ENCODE data around the gene PEX14. TPM values are rescaled to one million over a fixed set of nuclear protein-coding genes. Genes with fewer than 3 reads are reported as not detected.
A peak's percentile ranks its signal among the peaks of the same experiment; 100 is the strongest.

Gene PEX14
- total and polyA plus RNA-seq, 2 donors (not counting 3 experiments of a cell fraction or from before 2014, with no cell fraction given), result 19.5 to 26.5 TPM

DNA sequence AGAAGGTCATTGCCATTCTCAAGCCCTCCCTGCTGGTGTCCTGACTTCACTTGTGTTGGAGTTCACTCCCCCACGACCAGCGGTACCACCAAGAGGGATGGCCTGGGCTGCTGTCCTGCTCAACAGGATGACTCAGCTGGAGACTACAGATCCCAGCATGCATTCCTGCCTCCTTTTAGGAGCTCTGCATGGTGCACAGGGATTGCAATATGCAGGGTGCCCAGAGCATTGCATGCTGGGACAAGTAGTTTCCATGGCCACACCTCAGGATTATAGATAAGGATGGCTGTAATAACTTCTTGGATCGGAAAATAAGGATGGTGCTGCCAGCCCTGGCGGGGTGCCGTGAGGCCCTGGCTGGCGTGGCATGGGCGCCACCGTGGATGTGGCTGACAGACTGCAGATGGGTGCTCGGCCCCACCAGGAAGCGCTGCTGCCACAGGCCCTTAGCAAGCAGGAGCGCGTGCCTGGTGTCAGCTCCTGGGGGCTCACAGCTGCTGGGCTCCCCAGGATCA, 171.7 kb downstream of the PEX14 start:
- no peaks in the 10 kb centered on the region for H3K36me3 ChIP-seq (ENCODE audit: control insufficient read depth in 2 of 2, extremely low read depth in 1 of 2, insufficient read depth in 2 of 2, low read length in 2 of 2)
- no peaks in the 10 kb centered on the region for H3K9me3 ChIP-seq (replicated peaks; ENCODE audit: control insufficient read depth, insufficient read depth, low read length)
- no peak overlapping the region for H3K27ac ChIP-seq (ENCODE audit: insufficient read depth, low read depth, low read length)
- no peak overlapping the region for H3K4me2 ChIP-seq (ENCODE audit: insufficient read depth, low read length)
- H3K4me3 ChIP-seq (replicated peaks in 1 of 3; ENCODE audit: insufficient read depth in 1 of 3, low read depth in 1 of 3, low read length in 3 of 3), result no peak overlapping the region
- peaks cover under 1% of the 10 kb centered on the region for H3K4me1 ChIP-seq (ENCODE audit: control insufficient read depth, extremely low read depth, insufficient read depth, low read length)
- no peak overlapping the region for H2AFZ ChIP-seq (ENCODE audit: low read depth, low read length)
- H3K79me2 ChIP-seq (ENCODE audit: control insufficient read depth, insufficient read depth, low read length), result no peaks in the 10 kb centered on the region
- BruUV-seq (replicated peaks), result no TSS peak
- H3K9me1 ChIP-seq (replicated peaks; ENCODE audit: control insufficient read depth, extremely low read depth, insufficient read depth, low read length), result no peaks in the 10 kb centered on the region
- no peak overlapping the region for H3K9ac ChIP-seq (replicated peaks; ENCODE audit: extremely low read depth, insufficient read depth, low read length)
- FAIRE-seq (peak; percentile 18), DNase-seq (ENCODE audit: low read depth, low spot score) (peak; percentile 13)
- TF ChIP-seq EZH2 (IDR thresholded peaks at IDR 0.05; ENCODE audit: borderline replicate concordance, low read depth, low read length, severe bottlenecking) (no peak), GATA2 (IDR thresholded peaks at IDR 0.05; ENCODE audit: insufficient read depth, insufficient read length, low read depth, low read length) (no peak), POLR2AphosphoS5 (IDR thresholded peaks at IDR 0.05; ENCODE audit: insufficient read depth, low read depth, low read length) (no peak), CTCF (IDR thresholded peaks at IDR 0.05; ENCODE audit: extremely low read depth in 1 of 2, insufficient read depth in 1 of 2, low read depth in 1 of 2, low read length in 2 of 2) (no peak), POLR2A (IDR thresholded peaks at IDR 0.05; ENCODE audit: low read depth, low read length) (no peak)
- no peaks in the 10 kb centered on the region for H4K20me1 ChIP-seq (replicated peaks; ENCODE audit: control insufficient read depth, extremely low read depth, insufficient read depth, low read length)
- dilution Hi-C loops (cut with MboI; ENCODE audit: extremely low pct_ligation_motif_present, low sequenced_read_pairs), result no loop called here
- no peaks in the 10 kb centered on the region for H3K27me3 ChIP-seq (ENCODE audit: control insufficient read depth in 2 of 2, insufficient read depth in 2 of 2, low read length in 2 of 2)
- POLR2A ChIA-PET, result no interaction called here
- intact Hi-C loops (cut with micrococcal nuclease), result no loop called here
- CTCF ChIA-PET, result no interaction called here

All from endothelial cell of umbilical vein (primary cell).